Measurements from ENCODE around the gene SLC6A19.

- TF ChIP-seq EZH2 (IDR thresholded peaks at IDR 0.05; ENCODE audit: borderline replicate concordance, low read depth, low read length, poor library complexity, severe bottlenecking) = no peak
- 0 out of 2 replicates have a peak, but pooled peaks have one; percentile 36 for TF ChIP-seq CTCF (conservative IDR thresholded peaks at IDR 0.05; ENCODE audit: low read depth, low read length)
Measured at GRCh38 chr5:1235379-1235778, 34.0 kb downstream of the SLC6A19 start.

Data from A673 (cell line).